Measurements from ENCODE around the gene POLR2B.
"Not testable (repeated sequence)": the region's sequence is repeated elsewhere in the genome, so short reads cannot be mapped to it uniquely, and the experiment has no call there.

Gene POLR2B

DNA sequence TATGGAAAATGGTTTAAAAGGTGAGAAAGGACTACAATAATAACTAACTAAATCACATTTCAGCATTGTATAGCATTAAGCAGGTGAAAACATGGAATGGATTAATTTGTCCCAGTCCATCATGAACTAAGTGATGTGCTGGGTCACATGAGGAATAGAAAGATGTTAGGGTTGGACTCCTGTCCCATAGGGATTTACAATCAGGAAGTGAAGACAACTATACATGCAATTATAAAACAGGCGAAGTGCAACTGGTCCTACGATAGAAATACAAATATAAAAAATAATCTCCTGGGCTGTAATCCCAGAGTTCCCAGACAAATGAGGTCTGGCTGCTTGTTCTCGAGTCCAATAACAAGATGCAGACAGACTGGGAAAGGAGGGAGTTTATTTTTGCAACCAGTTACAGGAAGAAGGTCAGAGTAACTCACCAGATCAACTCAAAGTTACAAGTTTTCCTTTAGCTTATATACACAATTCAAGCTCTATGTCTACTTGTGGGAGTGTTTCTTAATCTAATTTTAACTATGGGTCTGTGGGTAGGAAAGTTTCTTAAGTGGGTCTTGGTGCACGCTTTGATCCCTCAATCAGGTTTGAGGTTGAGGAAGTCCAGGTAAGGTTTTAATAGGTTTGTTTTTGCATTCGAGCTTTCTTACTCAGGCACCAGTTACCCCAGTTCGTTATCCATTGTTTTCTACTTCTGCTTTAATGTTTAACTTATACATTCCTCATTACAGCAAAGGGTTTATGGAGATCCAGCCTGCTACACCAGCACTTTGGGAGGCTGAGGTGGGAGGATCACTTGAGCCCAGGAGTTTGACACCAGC, 81.4 kb downstream of the POLR2B start:
- no peak for DNase-seq

GRCh38 chr4:57060717-57061067, 82.0 kb downstream of the POLR2B start:
- DNase-seq = not testable (repeated sequence)

DNA sequence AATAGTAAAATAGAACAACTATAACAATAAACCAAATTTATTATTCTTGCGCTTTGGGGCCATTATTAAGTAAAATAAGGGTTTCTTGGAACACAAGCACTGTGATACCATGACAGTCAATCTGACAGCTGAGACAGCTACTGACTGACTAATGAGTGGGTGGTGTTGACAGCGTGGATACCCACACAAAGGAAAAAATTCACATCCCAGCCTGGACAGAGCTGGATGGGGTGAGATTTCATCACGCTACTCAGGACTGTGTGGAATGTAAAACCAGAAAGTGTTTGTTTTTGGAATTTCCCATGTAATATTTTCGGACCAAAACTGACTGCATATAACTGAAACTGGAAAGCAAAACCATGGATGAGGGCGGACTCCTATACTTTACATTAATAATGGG, 82.7 kb downstream of the POLR2B start:
- no peak for DNase-seq

DNA sequence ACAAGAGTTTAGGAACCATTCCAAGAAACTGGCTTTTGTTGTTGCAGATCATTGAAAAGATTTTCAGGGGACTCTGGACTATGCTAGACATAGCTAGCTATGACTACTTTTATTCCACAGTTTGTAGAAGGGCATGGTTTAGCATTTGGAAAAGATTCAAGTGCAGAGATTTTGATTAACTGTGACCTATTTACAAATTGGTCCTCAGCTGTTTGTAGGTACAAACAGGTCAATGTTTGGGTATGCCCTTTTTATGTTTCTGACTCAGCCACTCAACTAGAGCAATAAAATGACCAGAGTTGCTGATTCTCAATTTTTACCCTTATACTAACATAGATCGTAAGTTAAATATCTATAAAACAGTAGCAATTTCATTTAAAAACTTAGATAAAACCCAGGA, 84.8 kb downstream of the POLR2B start:
- DNase-seq = no peak

DNA sequence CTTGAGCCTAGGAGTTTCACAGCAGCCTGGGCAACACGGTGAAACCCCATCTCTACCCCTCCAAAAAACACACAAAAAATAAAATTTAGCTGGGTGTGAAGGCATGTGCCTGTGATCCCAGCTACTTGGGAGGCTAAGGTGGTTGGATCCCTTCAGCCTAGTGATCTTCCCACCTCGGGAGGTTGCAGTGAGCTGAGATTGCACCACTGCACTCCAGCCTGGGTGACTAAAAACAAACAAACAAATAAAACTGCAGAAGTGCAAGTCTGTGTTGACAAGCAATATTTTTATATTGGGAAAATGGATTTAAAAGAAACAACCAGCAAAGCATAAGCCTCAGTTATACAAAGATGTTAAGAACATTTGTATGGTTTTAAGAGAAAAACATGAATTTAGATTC, 85.4 kb downstream of the POLR2B start:
- DNase-seq = no peak

- DNase-seq = no peak
Measured at GRCh38 chr4:57064811-57065711, 86.4 kb downstream of the POLR2B start.

- no peak for DNase-seq
Measured at GRCh38 chr4:57065730-57066482, 87.2 kb downstream of the POLR2B start.

DNA sequence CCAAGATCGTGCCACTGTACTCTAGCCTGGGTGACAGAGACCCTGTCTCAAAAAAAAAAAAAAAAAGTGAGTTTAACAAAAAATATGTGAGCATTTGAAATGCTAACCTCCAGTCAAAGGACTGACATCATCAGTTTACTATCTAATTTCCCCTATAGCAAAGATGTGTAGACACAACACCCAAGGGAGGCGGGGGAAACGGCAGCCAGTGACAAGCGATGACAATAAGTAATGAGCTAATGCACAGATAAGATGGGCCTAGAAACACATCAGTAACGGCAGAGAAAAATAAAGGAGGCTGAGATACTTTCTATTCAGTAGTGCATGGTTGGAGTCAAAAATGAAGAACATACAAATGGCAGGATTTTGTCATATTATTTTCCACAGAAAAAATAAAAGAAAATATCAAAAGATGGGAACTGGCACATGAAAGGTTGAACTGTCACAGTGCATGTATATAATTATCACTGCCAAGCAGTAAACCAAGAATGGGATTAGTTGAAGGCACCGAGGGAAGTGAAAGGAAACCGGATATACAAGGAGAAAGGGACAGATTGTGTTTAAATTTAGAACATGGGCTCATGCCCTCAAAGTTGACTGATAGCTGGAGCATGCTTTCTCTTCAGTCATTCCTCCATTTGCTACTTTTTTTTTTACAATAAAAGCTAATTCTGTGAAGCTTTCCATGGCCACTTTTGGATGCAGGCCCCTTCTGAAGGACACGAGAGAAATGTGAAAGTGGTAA, 89.7 kb downstream of the POLR2B start:
- no peak for DNase-seq

- DNase-seq = no peak
Measured at GRCh38 chr4:57070461-57070860, 91.8 kb downstream of the POLR2B start.

DNA sequence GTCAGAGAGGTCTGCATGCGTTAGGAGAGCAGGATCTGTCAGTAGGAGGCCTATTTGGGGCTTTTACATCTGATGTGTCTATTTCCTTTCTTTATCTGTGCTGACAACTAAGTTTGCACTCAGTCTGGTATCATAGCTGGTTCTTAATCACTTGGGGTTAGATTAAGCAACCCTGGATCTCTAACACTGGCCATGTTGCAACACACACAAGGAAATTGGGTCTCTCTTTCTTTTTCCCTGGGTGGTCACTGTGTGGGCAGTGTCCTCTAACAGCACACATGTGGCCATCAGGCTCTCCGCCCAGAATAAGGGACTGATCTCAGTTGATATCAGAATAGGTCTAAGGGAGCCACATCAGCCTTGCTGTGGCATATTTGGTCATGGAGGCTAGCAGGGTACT, 92.6 kb downstream of the POLR2B start:
- no peak for DNase-seq

- DNase-seq = no peak
Measured at GRCh38 chr4:57073559-57073958, 94.9 kb downstream of the POLR2B start.

- DNase-seq = no peak
Measured at GRCh38 chr4:57074744-57075143, 96.0 kb downstream of the POLR2B start.

- DNase-seq = no peak
Measured at GRCh38 chr4:57075367-57075766, 96.7 kb downstream of the POLR2B start.

- no peak for DNase-seq
Measured at GRCh38 chr4:57076646-57077045, 98.0 kb downstream of the POLR2B start.

- no peak for DNase-seq
Measured at GRCh38 chr4:57077550-57078343, 99.1 kb downstream of the POLR2B start.

GRCh38 chr4:57078685-57079521, 100.2 kb downstream of the POLR2B start:
- no peak for DNase-seq

Measured in NCI-H1436 treated with DMSO at 0.1 percent for 48 hours (cell line).